Endothelial cell of umbilical vein (primary cell): ENCODE results near the gene KLK2. TPM values are rescaled to one million over a fixed set of nuclear protein-coding genes. Genes with fewer than 3 reads are reported as not detected.

ENCODE experiments used
- BruUV-seq: library from RNA; stranded (reverse); fragments of 400-500 nt; replicated peaks from 2 replicates; lab custom pipeline; 2021; lab: Mats Ljungman, UMichigan
- CTCF ChIA-PET: fragments of 300-600, 350-600 bp; sonication (Branson Sonifier 250); formaldehyde crosslinking; loops from one replicate; lab custom pipeline; 2021; ENCODE audit warnings: antibody characterized with exemption, inconsistent platforms; lab: Charles Lee
- POLR2A ChIA-PET: fragments of 300-600, 350-600 bp; sonication (Branson Sonifier 250); formaldehyde crosslinking; loops from one replicate; lab custom pipeline; 2021; ENCODE audit warnings: antibody characterized with exemption, inconsistent platforms; lab: Charles Lee
- DNase-seq: peaks from one replicate; pipeline ENCODE4 v3.0.0-alpha.2; 2011; ENCODE audit warnings: low read depth, low spot score
- FAIRE-seq: peaks from 2 replicates; lab custom pipeline; 2011; peaks lifted over from hg19 to GRCh38; lab: Jason Lieb, UNC
- H2AFZ ChIP-seq: 2 replicates; pipeline ENCODE4 v1.6.0; 2012; ENCODE audit warnings: low read depth, low read length, control low read depth, inconsistent platforms
- H3K27ac ChIP-seq: 2 replicates; pipeline ENCODE4 v1.5.1; 2011; ENCODE audit warnings: low read depth, mild to moderate bottlenecking, control low read depth, low read length, moderate library complexity; ENCODE audit not compliant: insufficient read depth
- H3K27me3 ChIP-seq, 2 experiments: 2 replicates each; pipeline versions ENCODE4 v1.6.0 to v1.6.1; 2011; ENCODE audit warnings: low read length in 2 of 2, mixed read lengths in 1 of 2; ENCODE audit not compliant: control insufficient read depth in 2 of 2, insufficient read depth in 2 of 2
- H3K36me3 ChIP-seq, 2 experiments: 2 replicates in 1 of 2; 3 replicates in 1 of 2; pipeline ENCODE4 v1.5.1; 2011; ENCODE audit warnings: low read length in 2 of 2, mild to moderate bottlenecking in 1 of 2, moderate library complexity in 1 of 2; ENCODE audit not compliant: control insufficient read depth in 2 of 2, insufficient read depth in 2 of 2; ENCODE audit errors: extremely low read depth in 1 of 2
- H3K4me1 ChIP-seq: 3 replicates; pipeline ENCODE4 v1.5.1; 2011; ENCODE audit warnings: mild to moderate bottlenecking, low read length; ENCODE audit not compliant: control insufficient read depth, insufficient read depth; ENCODE audit errors: extremely low read depth
- H3K4me2 ChIP-seq: 2 replicates; pipeline ENCODE4 v1.6.1; 2011; ENCODE audit warnings: low read length, control low read depth, mixed read lengths; ENCODE audit not compliant: insufficient read depth
- H3K4me3 ChIP-seq, 3 experiments: fragments of 200-600 bp in 1 of 3; sonication (generic), shearing (Covaris generic) in 1 of 3; replicated peaks in 1 of 3; 2 replicates each; pipeline ENCODE4 v1.5.1; 2011 to 2016; ENCODE audit warnings: control low read depth in 3 of 3, low read length in 3 of 3, mild to moderate bottlenecking in 2 of 3, inconsistent platforms in 1 of 3, low read depth in 1 of 3, moderate library complexity in 1 of 3; ENCODE audit not compliant: insufficient read depth in 1 of 3
- H3K79me2 ChIP-seq: 2 replicates; pipeline ENCODE4 v1.6.0; 2012; ENCODE audit warnings: low read length, inconsistent platforms; ENCODE audit not compliant: control insufficient read depth, insufficient read depth
- H3K9ac ChIP-seq: replicated peaks from 2 replicates; pipeline ENCODE3; 2011; ENCODE audit warnings: low read length, control low read depth; ENCODE audit not compliant: insufficient read depth; ENCODE audit errors: extremely low read depth
- H3K9me1 ChIP-seq: replicated peaks from 3 replicates; pipeline ENCODE4 v1.6.0; 2011; ENCODE audit warnings: mild to moderate bottlenecking, low read length; ENCODE audit not compliant: control insufficient read depth, insufficient read depth; ENCODE audit errors: extremely low read depth
- H3K9me3 ChIP-seq: replicated peaks from 2 replicates; pipeline ENCODE4 v1.5.1; 2012; ENCODE audit warnings: low read length, inconsistent platforms; ENCODE audit not compliant: control insufficient read depth, insufficient read depth
- H4K20me1 ChIP-seq: replicated peaks from 2 replicates; pipeline ENCODE3; 2011; ENCODE audit warnings: mild to moderate bottlenecking, low read length; ENCODE audit not compliant: control insufficient read depth, insufficient read depth; ENCODE audit errors: extremely low read depth
- EZH2 ChIP-seq: IDR thresholded peaks from 2 replicates; pipeline ENCODE4 v1.6.1; 2012; ENCODE audit warnings: borderline replicate concordance, low read depth, mild to moderate bottlenecking, moderate library complexity, low read length, inconsistent platforms; ENCODE audit not compliant: severe bottlenecking
- FOS ChIP-seq: IDR thresholded peaks from 2 replicates; pipeline ENCODE4 v1.6.1; 2011; ENCODE audit warnings: mild to moderate bottlenecking, low read length, moderate library complexity, borderline replicate concordance; ENCODE audit not compliant: insufficient read depth
- GATA2 ChIP-seq: IDR thresholded peaks from 2 replicates; pipeline ENCODE4 v1.7.0; 2011; ENCODE audit warnings: low read depth, mild to moderate bottlenecking, moderate library complexity, mixed read lengths, low read length; ENCODE audit not compliant: insufficient read length, insufficient read depth
- JUN ChIP-seq: IDR thresholded peaks from 2 replicates; pipeline ENCODE4 v1.6.1; 2011; ENCODE audit warnings: borderline replicate concordance, low read depth; ENCODE audit not compliant: insufficient read length, insufficient read depth
- MAX ChIP-seq: IDR thresholded peaks from 2 replicates; pipeline ENCODE4 v1.6.1; 2011; ENCODE audit not compliant: insufficient read depth, insufficient read length
- MYC ChIP-seq: IDR thresholded peaks from one replicate; pipeline ENCODE4 v1.6.1; 2011; ENCODE audit warnings: mild to moderate bottlenecking, low read depth, low read length
- POLR2A ChIP-seq: IDR thresholded peaks from 2 replicates; pipeline ENCODE4 v1.6.1; 2012; ENCODE audit warnings: low read depth, mild to moderate bottlenecking, control low read depth, low read length
- POLR2AphosphoS5 ChIP-seq: IDR thresholded peaks from 2 replicates; pipeline ENCODE4 v1.6.1; 2012; ENCODE audit warnings: low read depth, mild to moderate bottlenecking, control low read depth, low read length, moderate library complexity; ENCODE audit not compliant: insufficient read depth
- dilution Hi-C: fragments of 300-500 bp; cut with MboI; formaldehyde crosslinking; loops from one replicate; pipeline ENCODE4 v1.15.0; 2019; ENCODE audit warnings: low sequenced_read_pairs; ENCODE audit not compliant: extremely low pct_ligation_motif_present
- intact Hi-C: fragments of 100-400 bp; cut with micrococcal nuclease; formaldehyde crosslinking; loops from one replicate; pipeline ENCODE4 v1.10.0; 2022
- polyA plus RNA-seq, 4 experiments: library from polyadenylated mRNA; depleted of rRNA in 3 of 4; stranded (reverse) in 3 of 4; unstranded in 1 of 4; fragments of >200 nt; gene quantifications; 2 replicates each; pipeline versions ENCODE4 v1.2.1 to v1.2.3, GENCODE V29; 2011 to 2012; ENCODE audit warnings: missing spikeins in 1 of 4
- total RNA-seq: library from RNA; stranded (reverse); gene quantifications from 2 replicates; pipeline ENCODE4 v1.2.3, GENCODE V29; 2021
- TF ChIP-seq, protein P1 (sequence below), 2 donors: IDR thresholded peaks; 1 replicate in 1 of 2; 2 replicates in 1 of 2; pipeline ENCODE4 v1.5.1; 2011; ENCODE audit warnings: low read length in 2 of 2, mild to moderate bottlenecking in 2 of 2, moderate library complexity in 2 of 2, control low read depth in 1 of 2, inconsistent platforms in 1 of 2, low read depth in 1 of 2; ENCODE audit not compliant: insufficient read depth in 1 of 2; ENCODE audit errors: extremely low read depth in 1 of 2

KLK2 gene
- total and polyA plus RNA-seq, 2 donors (not counting 3 experiments of a cell fraction or from before 2014, with no cell fraction given), result not detected

- Histone ChIP-seq H3K9me3 (no peaks in the 10 kb centered on the region), H4K20me1 (no peaks in the 10 kb centered on the region), H2AFZ (no peak overlapping the region), H3K9me1 (no peaks in the 10 kb centered on the region), H3K9ac (no peak overlapping the region), H3K27ac (no peak overlapping the region), H3K36me3 (no peaks in the 10 kb centered on the region), H3K4me2 (no peak overlapping the region), H3K27me3 (no peaks in the 10 kb centered on the region), H3K4me3 (no peak overlapping the region), H3K4me1 (no peaks in the 10 kb centered on the region), H3K79me2 (no peaks in the 10 kb centered on the region)
- TF ChIP-seq POLR2AphosphoS5 (no peak), MAX (no peak), FOS (no peak), GATA2 (no peak), MYC (no peak), POLR2A (no peak), EZH2 (no peak), JUN (no peak)
- TF ChIP-seq, protein P1, sequence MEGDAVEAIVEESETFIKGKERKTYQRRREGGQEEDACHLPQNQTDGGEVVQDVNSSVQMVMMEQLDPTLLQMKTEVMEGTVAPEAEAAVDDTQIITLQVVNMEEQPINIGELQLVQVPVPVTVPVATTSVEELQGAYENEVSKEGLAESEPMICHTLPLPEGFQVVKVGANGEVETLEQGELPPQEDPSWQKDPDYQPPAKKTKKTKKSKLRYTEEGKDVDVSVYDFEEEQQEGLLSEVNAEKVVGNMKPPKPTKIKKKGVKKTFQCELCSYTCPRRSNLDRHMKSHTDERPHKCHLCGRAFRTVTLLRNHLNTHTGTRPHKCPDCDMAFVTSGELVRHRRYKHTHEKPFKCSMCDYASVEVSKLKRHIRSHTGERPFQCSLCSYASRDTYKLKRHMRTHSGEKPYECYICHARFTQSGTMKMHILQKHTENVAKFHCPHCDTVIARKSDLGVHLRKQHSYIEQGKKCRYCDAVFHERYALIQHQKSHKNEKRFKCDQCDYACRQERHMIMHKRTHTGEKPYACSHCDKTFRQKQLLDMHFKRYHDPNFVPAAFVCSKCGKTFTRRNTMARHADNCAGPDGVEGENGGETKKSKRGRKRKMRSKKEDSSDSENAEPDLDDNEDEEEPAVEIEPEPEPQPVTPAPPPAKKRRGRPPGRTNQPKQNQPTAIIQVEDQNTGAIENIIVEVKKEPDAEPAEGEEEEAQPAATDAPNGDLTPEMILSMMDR (IDR thresholded peaks at IDR 0.05; ENCODE audit: extremely low read depth in 1 of 2, insufficient read depth in 1 of 2, low read depth in 1 of 2, low read length in 2 of 2), result no peak
- no peak for DNase-seq
- ChIA-PET POLR2A (no interaction called here), CTCF (no interaction called here)
- intact Hi-C loops (no loop called here), dilution Hi-C loops (no loop called here)
- no peak for FAIRE-seq
- BruUV-seq, result no TSS peak
These were observed 13.4 kb upstream of the KLK2 start for GRCh38 chr19:50859849-50860248.
